ENCODE data around the gene STRIT1. TPM values are rescaled to one million over a fixed set of nuclear protein-coding genes. Genes with fewer than 3 reads are reported as not detected.

STRIT1 gene
- total RNA-seq, 2 donors from 2014 or later, result not detected

GRCh38 chr3:155248531-155249187 is 44.8 kb downstream of the STRIT1 start:
- no peak overlapping the region for H3K27ac Mint-ChIP-seq
- ATAC-seq (no peak), DNase-seq (ENCODE audit: low spot score in 2 of 2) (no peak)
- peaks cover 0 to 4% of the 10 kb centered on the region in 2 donors for H3K9me3 Mint-ChIP-seq
- no peaks in the 10 kb centered on the region for H3K36me3 Mint-ChIP-seq

DNA sequence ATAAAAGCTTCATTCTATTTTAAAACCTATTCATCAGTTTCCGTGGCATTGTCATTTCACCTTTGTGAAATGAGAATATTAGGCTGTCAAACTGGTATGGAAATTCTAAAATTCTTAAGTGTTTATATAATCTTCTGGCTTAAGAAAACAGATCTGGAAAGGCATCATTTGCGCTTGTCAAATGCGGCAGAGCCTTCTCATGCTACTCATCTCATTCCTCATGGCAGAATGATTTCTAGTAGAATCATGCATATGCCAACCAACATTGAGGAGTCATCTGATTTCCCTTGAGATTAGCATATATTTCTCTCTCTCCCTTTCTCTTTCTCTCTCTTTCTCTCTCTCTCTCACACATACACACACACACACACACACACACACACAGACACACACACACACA is 48.8 kb downstream of the STRIT1 start:
- H3K27ac Mint-ChIP-seq, result no peak overlapping the region
- no peak for DNase-seq (ENCODE audit: low spot score in 2 of 2)
- no peaks in the 10 kb centered on the region for H3K36me3 Mint-ChIP-seq
- ATAC-seq, result no peak
- peaks cover 0 to 4% of the 10 kb centered on the region in 2 donors for H3K9me3 Mint-ChIP-seq

DNA sequence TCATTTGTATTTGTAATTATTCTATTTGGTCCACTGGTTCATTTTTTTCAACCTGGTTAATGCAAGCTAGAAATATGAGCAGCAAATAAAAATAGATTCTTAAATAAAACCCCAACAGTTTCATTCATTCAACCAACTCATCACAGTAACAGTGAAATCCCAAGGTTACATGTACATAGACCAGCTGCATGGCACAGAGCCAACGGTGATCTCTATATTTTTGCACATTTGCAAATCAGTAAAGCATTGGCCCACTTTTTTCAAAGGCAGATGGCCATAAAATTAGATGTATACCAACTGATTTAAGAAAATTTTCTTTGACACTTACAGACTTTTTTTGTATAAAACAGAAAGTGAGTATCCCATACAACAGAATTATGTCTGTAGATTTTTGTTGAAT is 49.3 kb downstream of the STRIT1 start:
- no peak overlapping the region for H3K27ac Mint-ChIP-seq
- H3K36me3 Mint-ChIP-seq, result no peaks in the 10 kb centered on the region
- DNase-seq (ENCODE audit: low spot score in 2 of 2), result no peak
- ATAC-seq, result no peak
- H3K9me3 Mint-ChIP-seq, result peaks cover 0 to under 1% of the 10 kb centered on the region in 2 donors

GRCh38 chr3:155243512-155243921 is 50.0 kb downstream of the STRIT1 start:
- peaks cover 0 to 4% of the 10 kb centered on the region in 2 donors for H3K9me3 Mint-ChIP-seq
- ATAC-seq (no peak), DNase-seq (ENCODE audit: low spot score in 2 of 2) (no peak)
- H3K27ac Mint-ChIP-seq, result no peak overlapping the region
- H3K36me3 Mint-ChIP-seq, result no peaks in the 10 kb centered on the region

DNA sequence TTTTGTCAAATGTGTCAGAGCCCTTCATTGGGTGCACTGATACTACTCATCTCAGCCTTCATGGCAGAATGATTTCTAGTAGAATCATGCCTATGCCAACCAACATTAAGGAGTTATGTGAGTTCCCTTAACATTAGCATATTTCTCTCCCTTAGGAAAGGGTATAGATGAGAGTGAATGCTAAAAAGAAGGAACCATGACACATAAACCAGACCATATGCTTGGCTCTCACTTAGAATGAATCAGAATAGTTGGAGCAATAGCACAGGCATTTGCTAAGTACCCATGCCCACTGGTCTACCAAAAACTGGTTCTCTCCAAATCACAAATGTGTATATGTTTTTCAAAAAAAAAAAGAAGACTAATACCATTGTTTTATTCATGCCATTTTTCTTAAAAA is 51.1 kb downstream of the STRIT1 start:
- DNase-seq (ENCODE audit: low spot score in 2 of 2), result no peak
- no peaks in the 10 kb centered on the region for H3K36me3 Mint-ChIP-seq
- H3K27ac Mint-ChIP-seq, result no peak overlapping the region
- H3K9me3 Mint-ChIP-seq, result peaks cover 0 to 5% of the 10 kb centered on the region in 2 donors
- ATAC-seq, result no peak

DNA sequence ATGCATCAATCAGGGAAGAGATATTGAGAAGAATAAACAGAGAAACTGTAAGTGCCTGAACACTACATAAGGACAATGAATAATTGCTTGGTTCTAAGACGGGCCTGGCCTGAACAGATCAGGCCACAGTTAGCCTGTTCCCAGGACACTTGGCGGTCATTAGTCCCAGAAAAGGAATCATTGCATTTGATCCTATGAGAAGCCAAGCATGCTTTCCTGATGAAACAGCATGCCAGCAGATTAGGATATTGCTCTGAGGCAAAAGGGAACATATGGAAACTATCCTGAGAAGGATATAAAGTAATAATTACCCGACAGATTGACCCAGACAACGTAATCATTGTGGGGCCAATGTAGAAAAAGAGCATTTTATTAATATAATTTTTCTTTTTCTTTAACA is 51.9 kb downstream of the STRIT1 start:
- Mint-ChIP-seq H3K27ac (no peak overlapping the region), H3K36me3 (no peaks in the 10 kb centered on the region), H3K9me3 (peaks cover 0 to 5% of the 10 kb centered on the region in 2 donors)
- DNase-seq (ENCODE audit: low spot score in 2 of 2), result no peak
- no peak for ATAC-seq

Other genes starting within 250 kb of the STRIT1 start
- gene MME, start 213.4 kb downstream of the STRIT1 start, total RNA-seq, result not detected